Measurements from ENCODE around the gene ZNF805. TPM values are rescaled to one million over a fixed set of nuclear protein-coding genes. Genes with fewer than 3 reads are reported as not detected.
A peak's percentile ranks its signal among the peaks of the same experiment; 100 is the strongest.

The ZNF805 gene
- total and polyA plus RNA-seq, 2 of the 13 experiments (the other 11 are each of a cell fraction or from before 2014, with no cell fraction given) = 5.1 to 12.8 TPM

- TF ChIP-seq GATAD2A (CRISPR knock-in tag; IDR thresholded peaks at IDR 0.05) (peak; percentile 69; the same call in 1 of the 2 replicates), E2F2 (CRISPR knock-in tag; IDR thresholded peaks at IDR 0.05; ENCODE audit: borderline replicate concordance) (no peak), SMAD1 (CRISPR knock-in tag; IDR thresholded peaks at IDR 0.05; ENCODE audit: borderline replicate concordance, low read depth) (no peak), SIX4 (CRISPR knock-in tag; IDR thresholded peaks at IDR 0.05) (no peak), RNF219 (CRISPR knock-in tag; IDR thresholded peaks at IDR 0.05) (no peak), HCFC1 (IDR thresholded peaks at IDR 0.05; ENCODE audit: low read depth, low read length) (no peak), TEAD3 (CRISPR knock-in tag; optimal IDR thresholded peaks at IDR 0.05; ENCODE audit: borderline replicate concordance) (peak; percentile 28), NR0B2 (CRISPR knock-in tag; IDR thresholded peaks at IDR 0.05) (no peak), CC2D1A (CRISPR knock-in tag; IDR thresholded peaks at IDR 0.05) (no peak), ZBTB39 (CRISPR knock-in tag; IDR thresholded peaks at IDR 0.05) (no peak), ZNF781 (CRISPR knock-in tag; IDR thresholded peaks at IDR 0.05; ENCODE audit: borderline replicate concordance, not compliant biosample characterization) (no peak), ZNF124 (CRISPR knock-in tag; IDR thresholded peaks at IDR 0.05) (no peak), CEBPG (CRISPR knock-in tag; IDR thresholded peaks at IDR 0.05) (peak; percentile 51), STAG1 (CRISPR knock-in tag; IDR thresholded peaks at IDR 0.05) (peak; percentile 38; the same call in 1 of the 2 replicates), UBTF (CRISPR knock-in tag; IDR thresholded peaks at IDR 0.05) (0 out of 2 replicates have a peak, but pooled peaks have one; percentile 24), ARNT2 (CRISPR knock-in tag; IDR thresholded peaks at IDR 0.05; ENCODE audit: low read depth) (no peak), CHD2 (IDR thresholded peaks at IDR 0.05; ENCODE audit: low read depth, low read length) (no peak), HMGXB4 (CRISPR knock-in tag; IDR thresholded peaks at IDR 0.05; ENCODE audit: borderline replicate concordance in 1 of 2, low read depth in 1 of 2) (0 out of 4 replicates have a peak, but pooled peaks of 1 of the 2 experiments have one; percentile 29), DPF2 (CRISPR knock-in tag; IDR thresholded peaks at IDR 0.05; ENCODE audit: borderline replicate concordance, low read depth) (peak; percentile 67), SRSF4 (IDR thresholded peaks at IDR 0.05; ENCODE audit: low read depth, low read length, poor library complexity, severe bottlenecking) (no peak)
Observed at GRCh38 chr19:57245959-57246358, 5.5 kb downstream of the ZNF805 start (continued).

Data from HepG2 (cell line).